Activated gamma-delta T cell (primary cell): Measurements from ENCODE around the gene LIMD2.

Experiments used
- DNase-seq: peaks from one replicate; lab custom pipeline; 2025; lab: John Stamatoyannopoulos, UW

The LIMD2 gene

GRCh38 chr17:63681530-63681929 is 18.4 kb downstream of the LIMD2 start:
- DNase-seq: no peak

- no peak for DNase-seq
Observed at GRCh38 chr17:63680700-63681099, 19.2 kb downstream of the LIMD2 start.

- DNase-seq: no peak
Observed at GRCh38 chr17:63679214-63679613, 20.7 kb downstream of the LIMD2 start.

- DNase-seq: no peak
Observed at GRCh38 chr17:63676584-63676983, 23.3 kb downstream of the LIMD2 start.

GRCh38 chr17:63675607-63676546 is 24.0 kb downstream of the LIMD2 start:
- no peak for DNase-seq

GRCh38 chr17:63675231-63675606 is 24.7 kb downstream of the LIMD2 start:
- no peak for DNase-seq

- DNase-seq: no peak
Observed at GRCh38 chr17:63672856-63673255, 27.1 kb downstream of the LIMD2 start.

GRCh38 chr17:63665527-63666214 is 34.3 kb downstream of the LIMD2 start:
- DNase-seq: no peak

GRCh38 chr17:63659850-63660249 is 40.1 kb downstream of the LIMD2 start:
- no peak for DNase-seq

GRCh38 chr17:63658366-63658765 is 41.6 kb downstream of the LIMD2 start:
- DNase-seq: no peak

GRCh38 chr17:63657786-63658185 is 42.1 kb downstream of the LIMD2 start:
- no peak for DNase-seq

GRCh38 chr17:63653050-63653449 is 46.9 kb downstream of the LIMD2 start:
- no peak for DNase-seq

- DNase-seq: no peak
Observed at GRCh38 chr17:63652106-63652505, 47.8 kb downstream of the LIMD2 start.

- DNase-seq: no peak
Observed at GRCh38 chr17:63649813-63650212, 50.1 kb downstream of the LIMD2 start.

- DNase-seq: no peak
Observed at GRCh38 chr17:63647936-63648335, 52.0 kb downstream of the LIMD2 start.

- DNase-seq: no peak
Observed at GRCh38 chr17:63647065-63647725, 52.7 kb downstream of the LIMD2 start.

- no peak for DNase-seq
Observed at GRCh38 chr17:63646488-63646806, 53.5 kb downstream of the LIMD2 start.
